Measurements from ENCODE around the gene SLC13A5. TPM values are rescaled to one million over a fixed set of nuclear protein-coding genes. Genes with fewer than 3 reads are reported as not detected.
"Not testable (repeated sequence)": the region's sequence is repeated elsewhere in the genome, so short reads cannot be mapped to it uniquely, and the experiment has no call there.

SLC13A5 gene
- total RNA-seq, 2 experiments from 2014 or later, result not detected

DNA sequence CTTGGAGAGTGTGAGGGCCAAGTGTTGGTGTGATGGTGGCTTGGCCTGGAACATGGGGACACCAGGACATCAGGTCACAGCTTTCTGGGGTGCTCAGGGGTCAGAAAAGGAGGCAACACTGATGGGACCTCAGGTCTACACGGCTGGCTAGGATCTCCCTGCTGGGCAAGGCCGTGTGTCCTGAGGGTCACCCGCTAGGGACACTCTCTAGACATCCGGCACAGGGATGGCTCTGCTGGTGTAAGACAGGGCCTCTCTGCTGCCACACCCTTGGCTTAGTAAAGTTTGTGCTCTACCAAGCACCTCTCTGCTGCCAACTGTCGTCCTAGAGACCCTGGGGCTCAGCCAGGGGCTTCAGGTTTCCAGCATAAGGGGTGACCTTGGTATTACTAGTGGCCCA, 16.3 kb downstream of the SLC13A5 start:
- DNase-seq, result no peak
- Mint-ChIP-seq H3K4me3 (no peak overlapping the region), H3K27me3 (peaks cover 11% of the 10 kb centered on the region), H3K27ac (no peak overlapping the region), H3K9me3 (ENCODE audit: low read depth) (no peaks in the 10 kb centered on the region), H3K36me3 (ENCODE audit: low read depth) (no peaks in the 10 kb centered on the region), H3K4me1 (no peaks in the 10 kb centered on the region)
- intact Hi-C loops (cut with DNase I, micrococcal nuclease), result no loop called here
- no peak for ATAC-seq
- POLR2A ChIA-PET, result interaction anchor here (0.5 kb wide), 1 partner anchor 45 kb away, joined by 3 read pairs; no protein-coding TSS in a partner anchor
- CTCF ChIA-PET, result interaction anchor here (0.7 to 1.2 kb wide), 2 partner anchors 16 to 31 kb away, joined by 3 to 5 read pairs; partner anchors contain the start of gene SLC13A5

DNA sequence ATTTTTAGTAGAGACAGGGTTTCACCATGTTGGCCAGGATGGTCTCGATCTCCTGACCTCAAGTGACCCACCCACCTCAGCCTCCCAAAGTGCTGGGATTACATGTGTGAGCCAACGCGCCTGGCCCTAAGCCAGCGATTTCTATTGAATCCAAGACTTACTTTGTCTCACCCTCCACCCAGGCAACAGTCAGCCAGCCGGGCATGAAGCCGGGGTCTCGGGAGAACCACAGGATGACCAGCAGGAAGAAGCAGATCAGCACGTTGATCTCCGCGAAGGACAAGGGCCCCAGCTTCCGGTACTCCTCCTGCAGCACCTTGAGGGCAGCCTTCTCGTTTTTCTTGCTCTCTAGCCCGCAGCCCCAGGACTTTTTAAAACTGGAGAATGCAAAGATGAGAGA, 17.6 kb downstream of the SLC13A5 start:
- CTCF ChIA-PET, result interaction anchor here (1.3 kb wide), 1 partner anchor 17 kb away, joined by 4 read pairs; the partner anchor contains the start of gene SLC13A5
- Mint-ChIP-seq H3K4me3 (no peak overlapping the region), H3K27me3 (peaks cover 18% of the 10 kb centered on the region), H3K9me3 (ENCODE audit: low read depth) (no peaks in the 10 kb centered on the region), H3K36me3 (ENCODE audit: low read depth) (no peaks in the 10 kb centered on the region), H3K27ac (no peak overlapping the region), H3K4me1 (no peaks in the 10 kb centered on the region)
- ATAC-seq (no peak), DNase-seq (no peak)
- POLR2A ChIA-PET, result no interaction called here
- intact Hi-C loops (cut with DNase I, micrococcal nuclease), result no loop called here

GRCh38 chr17:6695051-6695450, 18.1 kb downstream of the SLC13A5 start:
- DNase-seq (no peak), ATAC-seq (no peak)
- no peak overlapping the region for H3K4me3 Mint-ChIP-seq
- ChIA-PET POLR2A (no interaction called here), CTCF (interaction anchor here (1.3 kb wide), 1 partner anchor 18 kb away, joined by 4 read pairs; the partner anchor contains the start of gene SLC13A5)
- H3K4me1 Mint-ChIP-seq, result no peaks in the 10 kb centered on the region
- H3K27ac Mint-ChIP-seq, result no peak overlapping the region
- H3K27me3 Mint-ChIP-seq, result peaks cover 20% of the 10 kb centered on the region
- intact Hi-C loops (cut with DNase I, micrococcal nuclease), result no loop called here
- no peaks in the 10 kb centered on the region for H3K9me3 Mint-ChIP-seq (ENCODE audit: low read depth)
- H3K36me3 Mint-ChIP-seq (ENCODE audit: low read depth), result no peaks in the 10 kb centered on the region

DNA sequence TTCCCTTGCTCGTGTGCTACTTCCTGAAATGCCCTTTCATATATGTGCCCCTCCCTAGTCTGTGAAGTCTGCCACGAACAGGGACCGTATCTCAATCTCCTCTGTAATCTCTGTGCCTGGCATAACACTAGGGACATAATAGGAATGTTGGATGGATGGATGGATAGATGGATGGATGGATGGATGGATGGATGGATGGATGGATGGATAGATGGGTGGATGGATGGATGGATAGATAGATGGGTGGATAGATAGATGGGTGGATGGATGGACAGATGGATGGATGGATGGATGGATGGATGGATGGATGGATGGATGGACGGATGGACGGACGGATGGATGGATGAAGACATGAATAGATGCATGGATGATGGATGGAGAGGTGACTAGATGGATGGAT, 21.2 kb downstream of the SLC13A5 start:
- H3K9me3 Mint-ChIP-seq (ENCODE audit: low read depth); intact Hi-C loops (cut with DNase I, micrococcal nuclease); ATAC-seq; DNase-seq; H3K36me3 Mint-ChIP-seq (ENCODE audit: low read depth); H3K4me3 Mint-ChIP-seq; H3K4me1 Mint-ChIP-seq; H3K27ac Mint-ChIP-seq: not testable (repeated sequence)
- POLR2A ChIA-PET, result interaction anchor here (0.7 kb wide), 1 partner anchor 9 kb away, joined by 3 read pairs; no protein-coding TSS in a partner anchor
- peaks cover 28% of the 10 kb centered on the region for H3K27me3 Mint-ChIP-seq
- CTCF ChIA-PET, result interaction anchor here (1.0 kb wide), 1 partner anchor 152 kb away, joined by 3 read pairs; no protein-coding TSS in a partner anchor

DNA sequence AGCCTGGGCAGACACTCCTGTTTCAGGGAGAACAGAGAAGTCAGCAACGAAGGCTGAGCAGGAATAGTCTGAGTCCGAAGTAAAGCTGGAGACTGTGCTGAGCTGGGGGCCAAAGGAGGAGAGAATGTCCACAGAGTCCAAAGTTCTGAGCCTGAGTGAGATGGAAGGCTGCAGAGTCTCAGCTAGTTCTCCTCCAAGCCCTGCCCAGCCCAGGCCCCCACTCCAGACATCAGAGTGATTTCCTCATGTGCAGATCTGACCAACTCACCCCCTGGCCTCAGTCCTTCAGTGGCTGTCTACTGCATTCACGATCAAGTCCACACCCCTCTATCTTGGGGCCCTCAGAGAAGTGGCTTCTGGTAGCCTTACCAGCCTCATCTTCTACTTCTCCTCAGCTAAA, 21.6 kb downstream of the SLC13A5 start:
- no peak for ATAC-seq

DNA sequence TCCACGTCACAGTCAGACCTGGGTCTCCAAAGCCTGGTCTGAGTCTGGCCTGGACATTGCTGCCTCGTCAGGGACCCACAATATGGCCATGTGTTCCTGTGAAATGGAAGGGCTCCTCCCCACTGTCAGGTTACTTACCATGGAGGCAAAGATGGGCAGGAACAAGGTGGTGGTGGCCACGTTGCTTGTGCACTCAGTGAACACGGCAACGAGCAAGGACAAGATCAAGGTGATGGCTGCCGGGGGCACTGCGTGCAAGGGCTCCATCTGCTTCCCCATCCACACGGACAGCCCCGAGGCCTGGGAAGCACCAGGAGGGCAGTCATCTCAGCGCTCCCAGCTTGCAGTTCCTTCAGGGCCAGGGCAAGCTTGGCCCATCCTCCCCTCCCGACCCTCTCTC, 22.5 kb downstream of the SLC13A5 start:
- ATAC-seq, result no peak
- intact Hi-C loops (cut with DNase I, micrococcal nuclease), result no loop called here
- CTCF ChIA-PET, result no interaction called here
- Mint-ChIP-seq H3K4me3 (no peak overlapping the region), H3K36me3 (ENCODE audit: low read depth) (no peaks in the 10 kb centered on the region), H3K27me3 (peaks cover 29% of the 10 kb centered on the region), H3K4me1 (no peaks in the 10 kb centered on the region), H3K27ac (no peak overlapping the region), H3K9me3 (ENCODE audit: low read depth) (no peaks in the 10 kb centered on the region)
- no peak for DNase-seq
- POLR2A ChIA-PET, result no interaction called here

More for the DNA sequence above, 21.6 kb downstream of the SLC13A5 start:
- H3K4me1 Mint-ChIP-seq, result no peaks in the 10 kb centered on the region
- intact Hi-C loops (cut with DNase I, micrococcal nuclease), result no loop called here
- no peaks in the 10 kb centered on the region for H3K36me3 Mint-ChIP-seq (ENCODE audit: low read depth)
- peaks cover 30% of the 10 kb centered on the region for H3K27me3 Mint-ChIP-seq
- ChIA-PET CTCF (interaction anchor here (1.0 kb wide), 1 partner anchor 152 kb away, joined by 3 read pairs; no protein-coding TSS in a partner anchor), POLR2A (no interaction called here)
- H3K27ac Mint-ChIP-seq, result no peak overlapping the region
- H3K9me3 Mint-ChIP-seq (ENCODE audit: low read depth), result no peaks in the 10 kb centered on the region
- DNase-seq, result no peak
- H3K4me3 Mint-ChIP-seq, result no peak overlapping the region

DNA sequence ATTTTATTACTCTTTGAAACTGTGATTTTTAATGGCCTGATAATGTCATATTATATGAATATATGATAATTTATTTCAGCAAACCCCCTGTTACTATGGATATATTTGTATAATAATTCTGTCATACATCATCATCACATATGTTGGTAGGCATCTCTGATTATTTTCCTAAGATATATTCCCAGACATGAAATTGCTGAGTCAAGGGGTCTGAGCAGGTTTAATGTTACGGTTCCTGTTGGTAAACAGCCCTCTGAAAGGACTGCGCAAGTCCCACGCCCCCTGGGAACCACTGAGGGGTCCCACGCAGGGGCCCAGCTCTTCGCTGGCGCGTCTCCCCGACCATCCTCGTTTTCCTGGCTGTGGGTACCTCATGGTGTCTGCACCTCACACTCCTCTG, 24.2 kb downstream of the SLC13A5 start:
- peaks cover 27% of the 10 kb centered on the region for H3K27me3 Mint-ChIP-seq

GRCh38 chr17:6686026-6686425, 27.1 kb downstream of the SLC13A5 start:
- CTCF ChIA-PET, result interaction anchor here (0.6 kb wide), 1 partner anchor 29 kb away, joined by 3 read pairs; no protein-coding TSS in a partner anchor
- Mint-ChIP-seq H3K4me3 (no peak overlapping the region), H3K36me3 (ENCODE audit: low read depth) (no peaks in the 10 kb centered on the region), H3K27ac (no peak overlapping the region), H3K27me3 (peaks cover 22% of the 10 kb centered on the region), H3K9me3 (ENCODE audit: low read depth) (no peaks in the 10 kb centered on the region), H3K4me1 (no peaks in the 10 kb centered on the region)
- POLR2A ChIA-PET, result no interaction called here
- intact Hi-C loops (cut with DNase I, micrococcal nuclease), result no loop called here
- no peak for DNase-seq
- ATAC-seq, result no peak

More for the DNA sequence above, 24.2 kb downstream of the SLC13A5 start:
- ATAC-seq, result no peak
- Mint-ChIP-seq H3K4me1 (no peaks in the 10 kb centered on the region), H3K36me3 (ENCODE audit: low read depth) (no peaks in the 10 kb centered on the region), H3K27ac (no peak overlapping the region), H3K4me3 (no peak overlapping the region), H3K9me3 (ENCODE audit: low read depth) (no peaks in the 10 kb centered on the region)
- DNase-seq, result no peak
- POLR2A ChIA-PET, result no interaction called here
- CTCF ChIA-PET, result no interaction called here
- intact Hi-C loops (cut with DNase I, micrococcal nuclease), result no loop called here

- DNase-seq (no peak), ATAC-seq (no peak)
- intact Hi-C loops (cut with DNase I, micrococcal nuclease), result no loop called here
- H3K4me1 Mint-ChIP-seq, result no peaks in the 10 kb centered on the region
- POLR2A ChIA-PET, result no interaction called here
- H3K27me3 Mint-ChIP-seq, result peaks cover 22% of the 10 kb centered on the region
- H3K27ac Mint-ChIP-seq, result no peak overlapping the region
- CTCF ChIA-PET, result interaction anchor here (0.6 kb wide), 1 partner anchor 105 kb away, joined by 3 read pairs; no protein-coding TSS in a partner anchor
- H3K4me3 Mint-ChIP-seq, result no peak overlapping the region
- no peaks in the 10 kb centered on the region for H3K36me3 Mint-ChIP-seq (ENCODE audit: low read depth)
- H3K9me3 Mint-ChIP-seq (ENCODE audit: low read depth), result no peaks in the 10 kb centered on the region
These were observed 28.0 kb downstream of the SLC13A5 start for GRCh38 chr17:6684881-6685767.

GRCh38 chr17:6684460-6684783, 28.7 kb downstream of the SLC13A5 start:
- no peak for ATAC-seq
- Mint-ChIP-seq H3K27me3 (peaks cover 21% of the 10 kb centered on the region), H3K27ac (no peak overlapping the region), H3K4me1 (no peaks in the 10 kb centered on the region), H3K4me3 (no peak overlapping the region), H3K9me3 (ENCODE audit: low read depth) (no peaks in the 10 kb centered on the region), H3K36me3 (ENCODE audit: low read depth) (no peaks in the 10 kb centered on the region)
- CTCF ChIA-PET, result no interaction called here
- no peak for DNase-seq
- POLR2A ChIA-PET, result no interaction called here
- intact Hi-C loops (cut with DNase I, micrococcal nuclease), result no loop called here

DNA sequence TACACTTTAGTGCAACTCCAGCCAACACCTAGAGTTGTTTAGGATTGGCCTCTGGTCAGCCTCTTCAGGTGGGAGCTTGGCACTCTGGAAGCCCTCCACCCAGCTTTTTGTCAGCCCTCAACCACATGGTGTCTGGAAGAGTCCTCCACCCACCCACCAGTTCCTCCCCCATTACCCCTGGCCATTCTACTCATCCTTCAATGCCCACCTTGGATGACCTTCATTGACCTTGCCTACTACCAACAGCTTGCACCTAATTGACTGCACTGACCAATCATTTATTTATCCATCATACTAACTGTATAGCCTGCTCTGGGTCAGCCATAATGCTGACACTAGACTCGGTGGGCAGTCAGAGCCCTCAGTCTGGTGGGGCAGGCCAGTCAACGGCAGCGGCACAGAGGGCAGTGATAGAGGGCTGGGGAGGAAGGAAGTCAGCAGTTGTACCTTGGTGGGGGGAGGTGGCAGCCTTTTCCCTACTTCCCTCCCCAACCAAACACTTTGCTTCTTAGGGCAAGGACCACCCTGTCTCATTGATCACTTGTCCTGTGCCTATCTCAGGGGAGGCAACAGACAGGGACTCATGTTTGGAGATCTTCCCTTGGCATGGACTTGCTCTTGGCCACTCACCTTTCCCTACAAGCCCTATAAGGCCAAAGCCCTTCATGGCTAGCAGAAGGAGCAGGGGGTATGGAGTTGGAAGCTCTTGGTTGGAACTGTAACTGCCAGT, 29.3 kb downstream of the SLC13A5 start:
- Mint-ChIP-seq H3K4me1 (no peaks in the 10 kb centered on the region), H3K27me3 (peaks cover 21% of the 10 kb centered on the region), H3K4me3 (no peak overlapping the region), H3K27ac (no peak overlapping the region), H3K9me3 (ENCODE audit: low read depth) (no peaks in the 10 kb centered on the region), H3K36me3 (ENCODE audit: low read depth) (no peaks in the 10 kb centered on the region)
- ATAC-seq (no peak), DNase-seq (no peak)
- CTCF ChIA-PET, result no interaction called here
- POLR2A ChIA-PET, result no interaction called here
- intact Hi-C loops (cut with DNase I, micrococcal nuclease), result no loop called here
